Body of pancreas (tissue), 4 donors: ENCODE data around the gene CDC14B. TPM values are rescaled to one million over a fixed set of nuclear protein-coding genes. Genes with fewer than 3 reads are reported as not detected.

Experiments
- ATAC-seq: fragments of 150-250 bp; one replicate; pipeline ENCODE4 v1.9.1; 2016
- DNase-seq, 4 donors: peaks; one replicate each; pipeline ENCODE4 v3.0.0-alpha.2; 2019
- H3K27ac ChIP-seq, 4 donors: fragments of 200-600 bp; sonication (generic); 1 replicate in 3 of 4; 2 replicates in 1 of 4; pipeline versions ENCODE4 v1.5.1 to v1.6.1; 2016 to 2019; ENCODE audit warnings: mild to moderate bottlenecking in 1 of 4, mixed read lengths in 1 of 4, moderate library complexity in 1 of 4
- H3K27me3 ChIP-seq, 2 donors: fragments of 200-600 bp; sonication (generic); one replicate each; pipeline ENCODE4 v1.6.0; 2016; ENCODE audit warnings: mild to moderate bottlenecking in 1 of 2
- H3K36me3 ChIP-seq, 2 donors: fragments of 200-600 bp; sonication (generic); replicated peaks in 1 of 2; 2 replicates each; pipeline ENCODE4 v1.5.1; 2016; ENCODE audit warnings: low read depth in 2 of 2; ENCODE audit not compliant: insufficient read depth in 1 of 2
- H3K4me1 ChIP-seq: fragments of 200-600 bp; sonication (generic); one replicate; pipeline ENCODE4 v1.6.0; 2016
- H3K4me3 ChIP-seq, 2 donors: fragments of 200-600 bp; sonication (generic); 1 replicate in 1 of 2; 2 replicates in 1 of 2; pipeline ENCODE4 v1.5.1; 2016 to 2019
- H3K9me3 ChIP-seq, 3 donors: fragments of 200-600 bp; sonication (generic); 1 replicate in 2 of 3; 2 replicates in 1 of 3; pipeline ENCODE4 v1.5.1; 2016
- POLR2A ChIP-seq, 3 donors: fragments of 450-650 bp; IDR thresholded peaks; one replicate each; pipeline ENCODE4 v1.6.1; 2016; ENCODE audit warnings: antibody characterized with exemption in 3 of 3, mild to moderate bottlenecking in 2 of 3
- WGBS, 2 donors: methylation state at CpG; one replicate each; pipeline ENCODE4 v1.1.5; 2017; 5-methylcytosine and 5-hydroxymethylcytosine counted together
- intact Hi-C: fragments of 100-400 bp; cut with DNase I; formaldehyde crosslinking; loops from one replicate; pipeline ENCODE4 v1.15.1; 2023
- total RNA-seq, 2 donors: library from RNA; depleted of rRNA; stranded (reverse); fragments of >200 nt; gene quantifications; one replicate each; pipeline ENCODE4 v1.1.0, GENCODE V29; 2016
- TF ChIP-seq, protein P1 (sequence below), 7 experiments: fragments of 450-650 bp in 4 of 7; fragments of 200-600 bp in 3 of 7; sonication (generic) in 3 of 7; IDR thresholded peaks; one replicate each; pipeline ENCODE4 v1.5.1; 2016 to 2019; ENCODE audit warnings: antibody characterized with exemption in 7 of 7

Gene CDC14B
- total RNA-seq, 2 donors from 2014 or later: 10.9 to 16.1 TPM

- DNase-seq (no peak), ATAC-seq (no peak)
- no peak for TF ChIP-seq POLR2A (IDR thresholded peaks at IDR 0.05)
- TF ChIP-seq, protein P1, sequence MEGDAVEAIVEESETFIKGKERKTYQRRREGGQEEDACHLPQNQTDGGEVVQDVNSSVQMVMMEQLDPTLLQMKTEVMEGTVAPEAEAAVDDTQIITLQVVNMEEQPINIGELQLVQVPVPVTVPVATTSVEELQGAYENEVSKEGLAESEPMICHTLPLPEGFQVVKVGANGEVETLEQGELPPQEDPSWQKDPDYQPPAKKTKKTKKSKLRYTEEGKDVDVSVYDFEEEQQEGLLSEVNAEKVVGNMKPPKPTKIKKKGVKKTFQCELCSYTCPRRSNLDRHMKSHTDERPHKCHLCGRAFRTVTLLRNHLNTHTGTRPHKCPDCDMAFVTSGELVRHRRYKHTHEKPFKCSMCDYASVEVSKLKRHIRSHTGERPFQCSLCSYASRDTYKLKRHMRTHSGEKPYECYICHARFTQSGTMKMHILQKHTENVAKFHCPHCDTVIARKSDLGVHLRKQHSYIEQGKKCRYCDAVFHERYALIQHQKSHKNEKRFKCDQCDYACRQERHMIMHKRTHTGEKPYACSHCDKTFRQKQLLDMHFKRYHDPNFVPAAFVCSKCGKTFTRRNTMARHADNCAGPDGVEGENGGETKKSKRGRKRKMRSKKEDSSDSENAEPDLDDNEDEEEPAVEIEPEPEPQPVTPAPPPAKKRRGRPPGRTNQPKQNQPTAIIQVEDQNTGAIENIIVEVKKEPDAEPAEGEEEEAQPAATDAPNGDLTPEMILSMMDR (IDR thresholded peaks at IDR 0.05): no peak
- Histone ChIP-seq H3K36me3 (no peaks in the 10 kb centered on the region), H3K27me3 (no peaks in the 10 kb centered on the region), H3K4me1 (peaks cover 16% of the 10 kb centered on the region), H3K4me3 (no peak overlapping the region), H3K27ac (no peak overlapping the region), H3K9me3 (no peaks in the 10 kb centered on the region)
- 86 to 89% methylated on average over 4 of the region's 4 CpGs for WGBS, 2 donors
- intact Hi-C loops: no loop called here
These were observed 135.1 kb downstream of the CDC14B start for GRCh38 chr9:96484521-96484931.

DNA sequence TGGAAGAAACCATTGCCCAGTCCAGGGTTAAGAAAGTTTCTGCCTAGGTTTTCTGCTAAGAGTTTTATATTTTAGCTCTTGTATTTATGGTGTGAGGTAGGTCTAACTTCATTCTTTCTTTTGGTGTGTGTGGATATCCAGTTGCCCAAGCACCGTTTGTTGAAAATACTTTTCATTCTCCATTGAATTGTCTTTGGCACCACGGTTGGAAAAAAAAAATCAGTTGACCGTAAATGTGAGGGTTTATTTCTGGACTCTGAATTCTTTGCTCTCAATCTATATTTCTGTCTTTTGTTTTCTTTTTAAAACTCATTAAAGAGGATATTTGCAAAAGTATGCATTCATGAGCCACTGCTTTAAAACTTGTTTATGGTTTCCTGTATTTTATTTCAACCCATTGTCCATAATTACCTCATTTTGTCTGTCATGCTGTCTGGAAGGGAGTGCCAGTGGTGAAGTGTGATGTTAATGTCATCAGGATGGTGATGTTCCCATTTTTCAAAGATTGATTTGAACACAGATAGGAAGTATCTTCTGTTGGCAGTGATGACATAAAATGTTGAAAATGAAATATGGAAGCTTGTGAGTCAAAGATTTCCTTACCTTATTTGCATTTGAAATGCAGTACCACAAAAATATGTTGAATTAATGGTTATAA, 135.8 kb downstream of the CDC14B start:
- H3K4me3 ChIP-seq: no peak overlapping the region
- no peak for TF ChIP-seq POLR2A (IDR thresholded peaks at IDR 0.05)
- TF ChIP-seq, protein P1 (IDR thresholded peaks at IDR 0.05): no peak
- WGBS, 2 donors: 62 to 67% methylated on average over 3 of the region's 3 CpGs
- H3K36me3 ChIP-seq: no peaks in the 10 kb centered on the region
- intact Hi-C loops: no loop called here
- no peak overlapping the region for H3K27ac ChIP-seq
- H3K4me1 ChIP-seq: peaks cover 16% of the 10 kb centered on the region
- H3K9me3 ChIP-seq: no peaks in the 10 kb centered on the region
- H3K27me3 ChIP-seq: no peaks in the 10 kb centered on the region
- ATAC-seq: no peak
- no peak for DNase-seq

- H3K36me3 ChIP-seq: no peaks in the 10 kb centered on the region
- TF ChIP-seq, protein P1 (IDR thresholded peaks at IDR 0.05): no peak
- TF ChIP-seq POLR2A (IDR thresholded peaks at IDR 0.05): no peak
- H3K27me3 ChIP-seq: no peaks in the 10 kb centered on the region
- no peaks in the 10 kb centered on the region for H3K9me3 ChIP-seq
- peaks cover 16% of the 10 kb centered on the region for H3K4me1 ChIP-seq
- no peak overlapping the region for H3K4me3 ChIP-seq
- H3K27ac ChIP-seq: no peak overlapping the region
- ATAC-seq: no peak
- DNase-seq: no peak
- 94% methylated on average over 4 of the region's 4 CpGs for WGBS, 2 donors
- intact Hi-C loops: no loop called here
These were observed 136.4 kb downstream of the CDC14B start for GRCh38 chr9:96483197-96483596.

GRCh38 chr9:96482476-96482875, 137.2 kb downstream of the CDC14B start:
- H3K4me1 ChIP-seq: peaks cover 16% of the 10 kb centered on the region
- TF ChIP-seq, protein P1 (IDR thresholded peaks at IDR 0.05): no peak
- no peak for TF ChIP-seq POLR2A (IDR thresholded peaks at IDR 0.05)
- H3K36me3 ChIP-seq: no peaks in the 10 kb centered on the region
- no peaks in the 10 kb centered on the region for H3K9me3 ChIP-seq
- WGBS, 2 donors: 62 to 84% methylated on average over 2 of the region's 2 CpGs
- H3K4me3 ChIP-seq: no peak overlapping the region
- no peak overlapping the region for H3K27ac ChIP-seq
- ATAC-seq (no peak), DNase-seq (no peak)
- intact Hi-C loops: no loop called here
- H3K27me3 ChIP-seq: no peaks in the 10 kb centered on the region

DNA sequence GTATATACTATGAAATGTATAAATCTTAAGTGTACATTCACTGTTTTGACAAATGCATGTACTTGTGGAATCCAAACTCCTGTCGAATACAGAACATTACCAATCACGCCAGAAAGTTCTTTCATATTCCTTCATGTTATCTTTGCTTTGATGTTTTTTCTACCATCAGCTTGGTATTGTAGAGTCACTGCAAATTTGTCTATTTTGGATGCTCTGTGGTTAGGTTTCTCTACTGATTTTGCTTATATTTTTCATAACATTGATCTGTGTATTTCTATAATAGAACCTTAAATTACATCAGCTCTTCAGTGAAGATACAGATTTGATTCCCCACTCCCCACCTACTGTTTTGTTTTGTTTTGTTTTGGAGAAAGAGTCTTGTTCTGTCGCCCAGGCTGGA, 138.9 kb downstream of the CDC14B start:
- H3K9me3 ChIP-seq: no peaks in the 10 kb centered on the region
- DNase-seq (no peak), ATAC-seq (no peak)
- TF ChIP-seq POLR2A (IDR thresholded peaks at IDR 0.05): no peak
- TF ChIP-seq, protein P1 (IDR thresholded peaks at IDR 0.05): no peak
- no peak overlapping the region for H3K4me3 ChIP-seq
- H3K27me3 ChIP-seq: no peaks in the 10 kb centered on the region
- H3K36me3 ChIP-seq: no peaks in the 10 kb centered on the region
- intact Hi-C loops: no loop called here
- peaks cover 3% of the 10 kb centered on the region for H3K4me1 ChIP-seq
- 92 to 97% methylated on average over 3 of the region's 3 CpGs for WGBS, 2 donors
- H3K27ac ChIP-seq: no peak overlapping the region
